Uterus (tissue), 2 donors: ENCODE data around the gene SPOPL.

ENCODE experiments used
- POLR2A ChIP-seq, 2 donors: fragments of 450-650 bp; IDR thresholded peaks; one replicate each; pipeline ENCODE4 v1.6.1; 2016; ENCODE audit warnings: antibody characterized with exemption in 2 of 2, mild to moderate bottlenecking in 1 of 2, moderate library complexity in 1 of 2
- TF ChIP-seq, protein P1 (sequence below), 4 experiments: fragments of 200-600 bp in 2 of 4; fragments of 450-650 bp in 2 of 4; sonication (generic) in 2 of 4; IDR thresholded peaks; one replicate each; pipeline ENCODE4 v1.5.1; 2016 to 2019; ENCODE audit warnings: antibody characterized with exemption in 4 of 4, mild to moderate bottlenecking in 2 of 4, moderate library complexity in 1 of 4

DNA sequence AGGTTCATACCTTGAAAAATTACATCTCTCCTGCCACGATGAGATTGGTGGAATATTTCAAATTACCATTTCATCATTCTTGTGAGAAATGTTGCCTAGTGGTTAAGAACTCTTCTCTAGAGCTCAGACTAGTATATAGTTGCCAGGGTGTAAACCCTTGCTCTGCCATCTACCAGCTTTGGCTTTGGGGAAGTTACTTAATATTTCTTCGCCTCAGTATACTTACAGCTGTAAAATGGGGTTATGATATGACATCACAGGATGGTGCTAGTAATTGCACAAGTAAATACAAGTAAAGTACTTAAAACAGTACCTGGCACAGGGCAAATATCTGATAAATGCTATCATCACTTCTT is 1.5 kb downstream of the SPOPL start:
- TF ChIP-seq, protein P1, sequence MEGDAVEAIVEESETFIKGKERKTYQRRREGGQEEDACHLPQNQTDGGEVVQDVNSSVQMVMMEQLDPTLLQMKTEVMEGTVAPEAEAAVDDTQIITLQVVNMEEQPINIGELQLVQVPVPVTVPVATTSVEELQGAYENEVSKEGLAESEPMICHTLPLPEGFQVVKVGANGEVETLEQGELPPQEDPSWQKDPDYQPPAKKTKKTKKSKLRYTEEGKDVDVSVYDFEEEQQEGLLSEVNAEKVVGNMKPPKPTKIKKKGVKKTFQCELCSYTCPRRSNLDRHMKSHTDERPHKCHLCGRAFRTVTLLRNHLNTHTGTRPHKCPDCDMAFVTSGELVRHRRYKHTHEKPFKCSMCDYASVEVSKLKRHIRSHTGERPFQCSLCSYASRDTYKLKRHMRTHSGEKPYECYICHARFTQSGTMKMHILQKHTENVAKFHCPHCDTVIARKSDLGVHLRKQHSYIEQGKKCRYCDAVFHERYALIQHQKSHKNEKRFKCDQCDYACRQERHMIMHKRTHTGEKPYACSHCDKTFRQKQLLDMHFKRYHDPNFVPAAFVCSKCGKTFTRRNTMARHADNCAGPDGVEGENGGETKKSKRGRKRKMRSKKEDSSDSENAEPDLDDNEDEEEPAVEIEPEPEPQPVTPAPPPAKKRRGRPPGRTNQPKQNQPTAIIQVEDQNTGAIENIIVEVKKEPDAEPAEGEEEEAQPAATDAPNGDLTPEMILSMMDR (IDR thresholded peaks at IDR 0.05) = no peak
- TF ChIP-seq POLR2A (IDR thresholded peaks at IDR 0.05) = no peak
